ENCODE measurements around the gene NAPSA.
"Not testable (repeated sequence)": the region's sequence is repeated elsewhere in the genome, so short reads cannot be mapped to it uniquely, and the experiment has no call there.

NAPSA gene

GRCh38 chr19:50398675-50399367 lies 33.4 kb upstream of the NAPSA start:
- peaks cover 2% of the 10 kb centered on the region for H3K9me3 Mint-ChIP-seq
- no peak overlapping the region for H3K27ac Mint-ChIP-seq
- no peak for TF ChIP-seq CTCF (IDR thresholded peaks at IDR 0.05; ENCODE audit: unreplicated experiment in 3 of 3)
- no peak overlapping the region for H3K4me3 Mint-ChIP-seq
- no peaks in the 10 kb centered on the region for H3K27me3 Mint-ChIP-seq (ENCODE audit: low read depth)
- peaks cover 21% of the 10 kb centered on the region for H3K36me3 Mint-ChIP-seq (ENCODE audit: low read depth)
- H3K4me1 Mint-ChIP-seq = no peaks in the 10 kb centered on the region

GRCh38 chr19:50394017-50394416 lies 28.6 kb upstream of the NAPSA start:
- Mint-ChIP-seq H3K27ac (no peak overlapping the region), H3K9me3 (peaks cover 2% of the 10 kb centered on the region), H3K27me3 (ENCODE audit: low read depth) (no peaks in the 10 kb centered on the region), H3K4me3 (no peak overlapping the region), H3K36me3 (ENCODE audit: low read depth) (peaks cover 45% of the 10 kb centered on the region), H3K4me1 (no peaks in the 10 kb centered on the region)
- TF ChIP-seq CTCF (IDR thresholded peaks at IDR 0.05; ENCODE audit: unreplicated experiment in 3 of 3) = no peak

DNA sequence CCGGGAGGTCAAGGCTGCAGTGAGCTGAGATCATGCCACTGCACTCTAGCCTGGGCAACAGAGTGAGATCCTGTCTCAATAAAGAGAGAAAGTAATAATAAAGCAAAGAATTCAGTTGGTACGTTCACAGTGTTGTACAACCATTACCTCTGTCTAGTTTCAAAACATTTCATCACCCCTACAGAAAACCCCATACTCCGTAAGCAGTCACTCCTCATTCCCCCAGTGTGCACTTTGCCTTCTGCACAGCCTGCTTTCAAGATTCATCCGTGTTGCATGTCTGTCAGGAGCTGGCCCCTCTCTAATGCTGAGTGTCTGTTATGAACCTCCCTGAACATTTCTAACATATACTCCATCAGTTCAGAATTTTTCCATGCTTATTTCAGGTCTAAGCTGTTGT lies 28.1 kb upstream of the NAPSA start:
- no peak for TF ChIP-seq CTCF (IDR thresholded peaks at IDR 0.05; ENCODE audit: unreplicated experiment in 3 of 3)
- Mint-ChIP-seq H3K4me1 (no peaks in the 10 kb centered on the region), H3K27ac (no peak overlapping the region), H3K27me3 (ENCODE audit: low read depth) (no peaks in the 10 kb centered on the region), H3K36me3 (ENCODE audit: low read depth) (peaks cover 45% of the 10 kb centered on the region), H3K9me3 (peaks cover 2% of the 10 kb centered on the region), H3K4me3 (no peak overlapping the region)

DNA sequence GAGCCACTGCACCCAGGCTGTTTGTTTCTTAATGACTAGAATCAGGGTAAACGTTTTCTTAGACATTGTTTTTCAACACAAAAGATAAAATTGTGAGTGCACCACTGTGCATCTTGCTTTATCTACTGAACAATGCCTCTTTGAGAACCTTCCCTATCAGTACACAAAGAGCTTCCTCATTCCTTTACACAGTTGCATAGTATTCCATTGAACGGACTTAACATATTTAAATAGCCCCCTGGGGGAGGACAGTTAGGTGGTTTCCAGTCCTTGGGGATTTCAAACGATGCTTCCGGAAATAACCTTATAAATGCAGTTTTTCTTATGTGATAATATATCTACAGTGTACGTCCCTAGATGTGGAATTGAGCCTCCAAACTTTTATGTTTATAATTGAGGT lies 27.3 kb upstream of the NAPSA start:
- Mint-ChIP-seq H3K4me1 (no peaks in the 10 kb centered on the region), H3K27ac (no peak overlapping the region), H3K4me3 (no peak overlapping the region), H3K36me3 (ENCODE audit: low read depth) (peaks cover 49% of the 10 kb centered on the region), H3K27me3 (ENCODE audit: low read depth) (no peaks in the 10 kb centered on the region), H3K9me3 (peaks cover 2% of the 10 kb centered on the region)
- TF ChIP-seq CTCF (IDR thresholded peaks at IDR 0.05; ENCODE audit: unreplicated experiment in 3 of 3) = no peak

DNA sequence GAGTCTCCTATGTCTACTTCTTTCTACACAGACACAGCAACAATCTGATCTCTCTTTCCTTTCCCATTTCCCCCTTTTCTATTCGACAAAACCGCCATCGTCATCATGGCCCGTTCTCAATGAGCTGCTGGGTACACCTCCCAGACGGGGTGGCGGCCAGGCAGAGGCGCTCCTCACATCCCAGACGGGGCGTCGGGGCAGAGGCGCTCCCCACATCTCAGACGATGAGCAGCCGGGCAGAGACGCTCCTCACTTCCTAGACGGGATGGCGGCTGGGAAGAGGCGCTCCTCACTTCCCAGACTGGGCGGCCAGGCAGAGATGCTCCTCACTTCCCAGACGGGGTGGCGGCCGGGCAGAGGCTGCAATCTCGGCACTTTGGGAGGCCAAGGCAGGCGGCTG lies 25.5 kb upstream of the NAPSA start:
- not testable (repeated sequence) for H3K9me3 Mint-ChIP-seq, H3K27ac Mint-ChIP-seq, H3K4me3 Mint-ChIP-seq

DNA sequence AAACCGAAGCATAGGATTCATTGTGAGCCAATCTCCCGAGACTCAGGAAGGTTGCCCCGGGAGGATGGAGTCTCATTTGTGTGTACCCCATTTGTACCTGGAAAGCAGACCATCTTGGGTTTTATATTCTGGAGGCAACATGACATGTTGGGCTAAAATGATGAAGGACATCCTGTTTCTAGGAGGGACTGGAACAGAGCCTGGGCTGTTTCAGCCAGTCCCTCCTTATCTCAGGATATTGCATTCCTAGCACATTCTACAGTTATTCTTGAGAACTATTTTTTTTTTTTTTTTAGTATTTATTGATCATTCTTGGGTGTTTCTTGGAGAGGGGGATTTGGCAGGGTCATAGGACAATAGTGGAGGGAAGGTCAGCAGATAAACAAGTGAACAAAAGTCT lies 24.9 kb upstream of the NAPSA start:
- not testable (repeated sequence) for H3K27ac Mint-ChIP-seq; H3K9me3 Mint-ChIP-seq; H3K27me3 Mint-ChIP-seq (ENCODE audit: low read depth); H3K4me3 Mint-ChIP-seq; H3K4me1 Mint-ChIP-seq
- H3K36me3 Mint-ChIP-seq (ENCODE audit: low read depth) = peaks cover 47% of the 10 kb centered on the region

More for the DNA sequence above, 25.5 kb upstream of the NAPSA start:
- H3K36me3 Mint-ChIP-seq (ENCODE audit: low read depth) = peaks cover 51% of the 10 kb centered on the region
- not testable (repeated sequence) for H3K4me1 Mint-ChIP-seq; H3K27me3 Mint-ChIP-seq (ENCODE audit: low read depth)

DNA sequence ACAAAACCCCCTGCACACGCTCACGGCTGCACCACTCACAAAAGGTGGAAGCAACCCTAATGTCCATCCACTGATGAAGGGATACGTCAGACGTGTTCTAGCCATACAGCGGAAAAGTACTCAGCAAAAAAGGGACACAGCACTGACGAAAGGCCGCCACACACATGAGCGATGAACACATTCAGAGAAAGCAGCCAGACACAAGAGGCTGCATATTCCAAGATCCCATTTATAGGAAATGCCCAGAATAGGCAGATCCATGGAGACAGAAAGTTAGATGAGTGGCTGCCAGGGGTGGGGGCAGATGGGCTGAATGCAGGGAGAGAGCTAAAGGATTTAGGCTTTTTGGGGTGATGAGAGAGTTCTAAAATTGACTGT lies 22.4 kb upstream of the NAPSA start:
- peaks cover 33% of the 10 kb centered on the region for H3K36me3 Mint-ChIP-seq (ENCODE audit: low read depth)
- TF ChIP-seq CTCF (IDR thresholded peaks at IDR 0.05; ENCODE audit: unreplicated experiment in 3 of 3) = no peak
- H3K27ac Mint-ChIP-seq = no peak overlapping the region
- H3K4me1 Mint-ChIP-seq = peaks cover 16% of the 10 kb centered on the region
- no peaks in the 10 kb centered on the region for H3K9me3 Mint-ChIP-seq
- no peaks in the 10 kb centered on the region for H3K27me3 Mint-ChIP-seq (ENCODE audit: low read depth)
- peak overlapping the region; percentile 47 to 68 (median 60) for H3K4me3 Mint-ChIP-seq
